K562 (cell line): ENCODE results near the gene TRABD. TPM values are rescaled to one million over a fixed set of nuclear protein-coding genes. Genes with fewer than 3 reads are reported as not detected.

Experiments
- HDAC6 ChIP-seq: IDR thresholded peaks from 2 replicates; pipeline ENCODE4 v1.6.1; 2012; ENCODE audit warnings: low read depth, mild to moderate bottlenecking, control low read depth, inconsistent platforms, low read length, moderate library complexity
- HNRNPK ChIP-seq: fragments of 200-400 bp; formaldehyde crosslinking; IDR thresholded peaks from one replicate; pipeline ENCODE4 v1.6.1; 2018; ENCODE audit warnings: mild to moderate bottlenecking, low read depth, low read length; ENCODE audit not compliant: poor library complexity, severe bottlenecking
- TAF9B ChIP-seq: fragments of 450-650 bp; IDR thresholded peaks from 2 replicates; pipeline ENCODE4 v1.6.1; 2018; ENCODE audit warnings: mild to moderate bottlenecking; ENCODE audit not compliant: partially characterized antibody
- ZNF12 ChIP-seq: sonication (generic); formaldehyde crosslinking; IDR thresholded peaks from 2 replicates; pipeline ENCODE4 v1.4.0; 2020; ENCODE audit warnings: mild to moderate bottlenecking, missing genetic modification reagents
- ZNF316 ChIP-seq: fragments of 450-650 bp; IDR thresholded peaks from 2 replicates; pipeline ENCODE4 v1.6.1; 2016
- polyA plus RNA-seq, 8 experiments: library from polyadenylated mRNA; depleted of rRNA in 4 of 8; stranded (reverse) in 5 of 8; unstranded in 3 of 8; fragments of >200 nt; fragmentation: Nextera tagmentation in 2 of 8; fragmentation: Illumina TruSeq in 1 of 8; extraction: Ambion mirVana in 2 of 8; extraction: Trizol in 1 of 8; gene quantifications; 2 replicates each; pipeline versions ENCODE4 v1.2.1 to v1.2.3, GENCODE V29; 2011 to 2014; ENCODE audit warnings: inconsistent platforms in 1 of 8, missing spikeins in 1 of 8
- total RNA-seq, 7 experiments: library from RNA; depleted of rRNA in 6 of 7; stranded (reverse); fragments of >200 nt in 6 of 7; fragmentation: Illumina TruSeq in 2 of 7; extraction: Trizol in 2 of 7; gene quantifications; 2 replicates each; pipeline versions ENCODE4 v1.2.1 to v1.2.3, GENCODE V29; 2011 to 2021; ENCODE audit warnings: low replicate concordance in 1 of 7
- TF ChIP-seq, protein P1 (sequence below): IDR thresholded peaks from 2 replicates; pipeline ENCODE4 v1.6.1; 2012; ENCODE audit warnings: low read depth, low read length, improper control_type of control experiment, borderline replicate concordance
- TF ChIP-seq, protein P2 (sequence below), 2 experiments: IDR thresholded peaks in 1 of 2; conservative IDR thresholded peaks in 1 of 2; 2 replicates each; pipeline ENCODE4 v1.6.1; 2016; ENCODE audit warnings: low read depth in 2 of 2, mild to moderate bottlenecking in 1 of 2, missing compliant biosample characterization in 1 of 2, missing genetic modification characterization in 1 of 2, moderate library complexity in 1 of 2
- TF ChIP-seq, protein P3 (sequence below): sonication (generic); formaldehyde crosslinking; IDR thresholded peaks from 2 replicates; pipeline ENCODE4 v1.8.0; 2023; ENCODE audit warnings: mild to moderate bottlenecking, missing genetic modification reagents
- TF ChIP-seq, protein P4 (sequence below): fragments of 250-450 bp; sonication (Bioruptor Pico); IDR thresholded peaks from 2 replicates; pipeline ENCODE4 v1.4.0; 2020

Gene TRABD
- total and polyA plus RNA-seq, 9 of the 15 experiments (the other 6 are each of a cell fraction or from before 2014, with no cell fraction given): 0.08 to 62.9 (median 14.0) TPM

DNA sequence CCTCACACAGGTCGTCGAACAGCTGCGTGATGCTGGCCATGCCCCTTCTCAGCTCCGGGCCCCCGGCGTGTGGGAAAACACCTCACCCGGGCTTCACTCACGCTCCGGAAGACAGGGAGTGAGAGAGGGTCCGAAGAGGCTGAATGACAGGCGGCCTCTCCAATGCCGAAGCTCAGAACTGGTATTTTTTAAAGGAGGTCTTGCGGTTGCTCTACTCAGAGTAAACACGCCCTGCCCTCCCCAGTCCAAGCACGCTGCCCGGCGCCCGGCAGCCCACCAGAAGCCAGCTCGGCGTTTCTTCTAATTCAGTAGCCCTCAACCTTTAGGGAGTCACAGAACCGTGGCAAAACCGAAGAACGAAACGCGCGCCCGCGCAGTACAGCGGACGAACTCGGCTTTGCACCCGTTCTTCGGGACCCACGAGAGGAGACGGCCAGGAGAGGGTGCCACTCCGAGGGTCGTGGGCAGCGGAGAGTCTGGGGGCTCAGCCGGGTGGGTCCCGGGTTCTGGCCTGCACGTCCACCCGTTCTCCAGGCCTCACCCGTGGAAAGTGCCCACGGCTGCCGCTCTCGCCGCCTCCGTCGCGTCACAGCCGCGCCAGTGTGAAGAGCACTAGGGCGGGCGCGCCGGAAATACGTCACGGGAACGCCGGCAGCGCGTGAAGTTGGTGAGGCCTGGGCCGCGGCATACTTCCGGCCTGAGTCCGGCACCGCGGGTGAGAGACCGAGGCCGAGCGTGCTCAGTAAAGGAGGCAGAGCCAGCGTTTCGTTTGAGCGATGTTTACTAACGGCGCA is 58.9 kb downstream of the TRABD start, which contains the start of gene TUBGCP6 (continued):
- TF ChIP-seq, protein P1, sequence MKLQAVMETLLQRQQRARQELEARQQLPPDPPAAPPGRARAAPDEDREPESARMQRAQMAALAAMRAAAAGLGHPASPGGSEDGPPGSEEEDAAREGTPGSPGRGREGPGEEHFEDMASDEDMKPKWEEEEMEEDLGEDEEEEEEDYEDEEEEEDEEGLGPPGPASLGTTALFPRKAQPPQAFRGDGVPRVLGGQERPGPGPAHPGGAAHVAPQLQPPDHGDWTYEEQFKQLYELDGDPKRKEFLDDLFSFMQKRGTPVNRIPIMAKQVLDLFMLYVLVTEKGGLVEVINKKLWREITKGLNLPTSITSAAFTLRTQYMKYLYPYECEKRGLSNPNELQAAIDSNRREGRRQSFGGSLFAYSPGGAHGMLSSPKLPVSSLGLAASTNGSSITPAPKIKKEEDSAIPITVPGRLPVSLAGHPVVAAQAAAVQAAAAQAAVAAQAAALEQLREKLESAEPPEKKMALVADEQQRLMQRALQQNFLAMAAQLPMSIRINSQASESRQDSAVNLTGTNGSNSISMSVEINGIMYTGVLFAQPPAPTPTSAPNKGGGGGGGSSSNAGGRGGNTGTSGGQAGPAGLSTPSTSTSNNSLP: no peak
- TF ChIP-seq HNRNPK (no peak), TAF9B (no peak), ZNF316 (no peak), ZNF12 (CRISPR knock-in tag) (no peak), HDAC6 (no peak)
- TF ChIP-seq, protein P2, sequence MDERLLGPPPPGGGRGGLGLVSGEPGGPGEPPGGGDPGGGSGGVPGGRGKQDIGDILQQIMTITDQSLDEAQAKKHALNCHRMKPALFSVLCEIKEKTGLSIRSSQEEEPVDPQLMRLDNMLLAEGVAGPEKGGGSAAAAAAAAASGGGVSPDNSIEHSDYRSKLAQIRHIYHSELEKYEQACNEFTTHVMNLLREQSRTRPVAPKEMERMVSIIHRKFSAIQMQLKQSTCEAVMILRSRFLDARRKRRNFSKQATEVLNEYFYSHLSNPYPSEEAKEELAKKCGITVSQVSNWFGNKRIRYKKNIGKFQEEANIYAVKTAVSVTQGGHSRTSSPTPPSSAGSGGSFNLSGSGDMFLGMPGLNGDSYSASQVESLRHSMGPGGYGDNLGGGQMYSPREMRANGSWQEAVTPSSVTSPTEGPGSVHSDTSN (CRISPR knock-in tag; IDR thresholded peaks at IDR 0.05; ENCODE audit: low read depth): 0 out of 2 replicates have a peak, but pooled peaks have one; percentile 26
- TF ChIP-seq, protein P2 (tag; conservative IDR thresholded peaks at IDR 0.05; ENCODE audit: low read depth): peak; percentile 68; the same call in 1 of the 2 replicates
- TF ChIP-seq, protein P3, sequence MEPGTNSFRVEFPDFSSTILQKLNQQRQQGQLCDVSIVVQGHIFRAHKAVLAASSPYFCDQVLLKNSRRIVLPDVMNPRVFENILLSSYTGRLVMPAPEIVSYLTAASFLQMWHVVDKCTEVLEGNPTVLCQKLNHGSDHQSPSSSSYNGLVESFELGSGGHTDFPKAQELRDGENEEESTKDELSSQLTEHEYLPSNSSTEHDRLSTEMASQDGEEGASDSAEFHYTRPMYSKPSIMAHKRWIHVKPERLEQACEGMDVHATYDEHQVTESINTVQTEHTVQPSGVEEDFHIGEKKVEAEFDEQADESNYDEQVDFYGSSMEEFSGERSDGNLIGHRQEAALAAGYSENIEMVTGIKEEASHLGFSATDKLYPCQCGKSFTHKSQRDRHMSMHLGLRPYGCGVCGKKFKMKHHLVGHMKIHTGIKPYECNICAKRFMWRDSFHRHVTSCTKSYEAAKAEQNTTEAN (CRISPR knock-in tag): no peak
- TF ChIP-seq, protein P4, sequence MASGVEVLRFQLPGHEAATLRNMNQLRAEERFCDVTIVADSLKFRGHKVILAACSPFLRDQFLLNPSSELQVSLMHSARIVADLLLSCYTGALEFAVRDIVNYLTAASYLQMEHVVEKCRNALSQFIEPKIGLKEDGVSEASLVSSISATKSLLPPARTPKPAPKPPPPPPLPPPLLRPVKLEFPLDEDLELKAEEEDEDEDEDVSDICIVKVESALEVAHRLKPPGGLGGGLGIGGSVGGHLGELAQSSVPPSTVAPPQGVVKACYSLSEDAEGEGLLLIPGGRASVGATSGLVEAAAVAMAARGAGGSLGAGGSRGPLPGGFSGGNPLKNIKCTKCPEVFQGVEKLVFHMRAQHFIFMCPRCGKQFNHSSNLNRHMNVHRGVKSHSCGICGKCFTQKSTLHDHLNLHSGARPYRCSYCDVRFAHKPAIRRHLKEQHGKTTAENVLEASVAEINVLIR: peak; percentile 97
